ENCODE results near the gene SLC9C1.
A peak's percentile ranks its signal among the peaks of the same experiment; 100 is the strongest.

Gene SLC9C1

GRCh38 chr3:112293368-112294321 is at the start of gene SLC9C1:
SLC9C1 (minus strand) TSS chr3:112294216; CDS start chr3:112286791, 7,425 bp downstream.
- FAIRE-seq: no peak

GRCh38 chr3:112341386-112341785 is 47.4 kb upstream of the SLC9C1 start:
- no peak for FAIRE-seq

- no peak for FAIRE-seq
Measured at GRCh38 chr3:112339609-112340008, 45.6 kb upstream of the SLC9C1 start.

- no peak for FAIRE-seq
Measured at GRCh38 chr3:112339134-112339533, 45.1 kb upstream of the SLC9C1 start.

GRCh38 chr3:112338727-112339056 is 44.7 kb upstream of the SLC9C1 start:
- FAIRE-seq: no peak

- FAIRE-seq: no peak
Measured at GRCh38 chr3:112338021-112338726, 44.2 kb upstream of the SLC9C1 start.

GRCh38 chr3:112335434-112335781 is 41.4 kb upstream of the SLC9C1 start:
- no peak for FAIRE-seq

- no peak for FAIRE-seq
Measured at GRCh38 chr3:112334691-112335433, 40.8 kb upstream of the SLC9C1 start.

GRCh38 chr3:112333381-112334317 is 39.6 kb upstream of the SLC9C1 start:
- FAIRE-seq: no peak

- FAIRE-seq: no peak
Measured at GRCh38 chr3:112333002-112333380, 39.0 kb upstream of the SLC9C1 start, which contains the start of gene CD200. CD200 (plus strand) TSS chr3:112333156; CDS start chr3:112333213, 57 bp downstream.

GRCh38 chr3:112331851-112332250 is 37.8 kb upstream of the SLC9C1 start:
- no peak for FAIRE-seq

GRCh38 chr3:112327371-112327951 is 33.4 kb upstream of the SLC9C1 start:
- FAIRE-seq: peak; percentile 65

- FAIRE-seq: no peak
Measured at GRCh38 chr3:112321867-112322652, 28.0 kb upstream of the SLC9C1 start.

- FAIRE-seq: no peak
Measured at GRCh38 chr3:112320691-112321090, 26.7 kb upstream of the SLC9C1 start.

GRCh38 chr3:112319516-112320276 is 25.7 kb upstream of the SLC9C1 start:
- FAIRE-seq: no peak

GRCh38 chr3:112315791-112316190 is 21.8 kb upstream of the SLC9C1 start:
- no peak for FAIRE-seq

- FAIRE-seq: no peak
Measured at GRCh38 chr3:112314649-112315048, 20.6 kb upstream of the SLC9C1 start.

- no peak for FAIRE-seq
Measured at GRCh38 chr3:112308151-112308911, 14.3 kb upstream of the SLC9C1 start.

GRCh38 chr3:112307557-112307956 is 13.5 kb upstream of the SLC9C1 start:
- no peak for FAIRE-seq

Data from A204.1 (cell line).